Neural cell (in vitro differentiated cells): ENCODE data around the gene FKBP10. TPM values are rescaled to one million over a fixed set of nuclear protein-coding genes. Genes with fewer than 3 reads are reported as not detected.

Experiments
- H2AFZ ChIP-seq: fragments of 200-600, 300-800 bp; sonication (generic), shearing (Covaris generic); 2 replicates; pipeline ENCODE4 v1.6.0; 2014; ENCODE audit warnings: low read depth, mild to moderate bottlenecking, antibody characterized with exemption, low read length, moderate library complexity
- H3F3A ChIP-seq: fragments of 200-600 bp; shearing (Covaris generic); 2 replicates; pipeline ENCODE4 v1.6.1; 2016; ENCODE audit warnings: mild to moderate bottlenecking, moderate library complexity, mixed read lengths, antibody characterized with exemption, low read length; ENCODE audit not compliant: insufficient read depth, poor library complexity, severe bottlenecking
- H3K27ac ChIP-seq: fragments of 200-600, 300-800 bp; sonication (generic), shearing (Covaris generic); 2 replicates; pipeline ENCODE4 v1.5.1; 2014; ENCODE audit warnings: mild to moderate bottlenecking, low read length, moderate library complexity
- H3K27me3 ChIP-seq: fragments of 300-800, 200-600 bp; sonication (generic), shearing (Covaris generic); 2 replicates; pipeline ENCODE4 v1.6.0; 2014; ENCODE audit warnings: mild to moderate bottlenecking, low read depth, low read length, moderate library complexity; ENCODE audit not compliant: insufficient read depth
- H3K36me3 ChIP-seq: fragments of 300-800, 200-600 bp; sonication (generic), shearing (Covaris generic); 2 replicates; pipeline ENCODE4 v1.5.1; 2014; ENCODE audit warnings: mild to moderate bottlenecking, antibody characterized with exemption, low read length, moderate library complexity; ENCODE audit not compliant: insufficient read depth
- H3K4me2 ChIP-seq: fragments of 300-800, 200-600 bp; sonication (generic), shearing (Covaris generic); 2 replicates; pipeline ENCODE4 v1.6.0; 2014; ENCODE audit warnings: mild to moderate bottlenecking, low read length
- H3K4me3 ChIP-seq: fragments of 300-800, 200-600 bp; sonication (generic), shearing (Covaris generic); 2 replicates; pipeline ENCODE4 v1.5.1; 2014; ENCODE audit warnings: mild to moderate bottlenecking, low read length, moderate library complexity
- H3K79me2 ChIP-seq: fragments of 200-600 bp; shearing (Covaris generic); replicated peaks from 2 replicates; pipeline ENCODE4 v1.6.0; 2014; ENCODE audit warnings: mild to moderate bottlenecking, low read length, moderate library complexity; ENCODE audit not compliant: insufficient read depth
- H3K9ac ChIP-seq: fragments of 300-800, 200-600 bp; sonication (generic), shearing (Covaris generic); 2 replicates; pipeline ENCODE4 v1.6.1; 2016; ENCODE audit warnings: mild to moderate bottlenecking, low read length, mixed read lengths
- H3K9me2 ChIP-seq: fragments of 200-600 bp; shearing (Covaris generic); 2 replicates; pipeline ENCODE4 v1.6.1; 2016; ENCODE audit warnings: mild to moderate bottlenecking, low read length, mixed read lengths; ENCODE audit not compliant: insufficient read depth
- H3K9me3 ChIP-seq: fragments of 200-600, 300-800 bp; sonication (generic), shearing (Covaris generic); 2 replicates; pipeline ENCODE4 v1.6.1; 2016; ENCODE audit warnings: mild to moderate bottlenecking, mixed run types, low read length, moderate library complexity, mixed read lengths
- H4K20me1 ChIP-seq: fragments of 200-600 bp; shearing (Covaris generic); 2 replicates; pipeline ENCODE4 v1.6.1; 2016; ENCODE audit warnings: mild to moderate bottlenecking, mixed run types; ENCODE audit not compliant: insufficient read depth
- CTCF ChIP-seq: fragments of 450-650 bp; IDR thresholded peaks from 2 replicates; pipeline ENCODE4 v1.5.1; 2014; ENCODE audit warnings: antibody characterized with exemption, mild to moderate bottlenecking, moderate library complexity; ENCODE audit not compliant: poor library complexity, severe bottlenecking
- EP300 ChIP-seq: fragments of 450-650 bp; conservative IDR thresholded peaks from 2 replicates; pipeline ENCODE4 v1.6.1; 2014; ENCODE audit warnings: antibody characterized with exemption, mild to moderate bottlenecking, moderate library complexity; ENCODE audit not compliant: poor library complexity, severe bottlenecking
- EZH2 ChIP-seq: fragments of 200-600, 300-800 bp; shearing (Covaris generic), sonication (generic); IDR thresholded peaks from 2 replicates; pipeline ENCODE4 v1.6.1; 2014; ENCODE audit warnings: antibody characterized with exemption, low read length, borderline replicate concordance, mild to moderate bottlenecking; ENCODE audit not compliant: insufficient read depth, poor library complexity, severe bottlenecking
- MXI1 ChIP-seq: fragments of 450-650 bp; conservative IDR thresholded peaks from 2 replicates; pipeline ENCODE4 v1.6.1; 2014; ENCODE audit warnings: antibody characterized with exemption, mild to moderate bottlenecking; ENCODE audit not compliant: poor library complexity, severe bottlenecking
- POLR2AphosphoS5 ChIP-seq: IDR thresholded peaks from 2 replicates; pipeline ENCODE4 v1.6.1; 2012
- RAD21 ChIP-seq: fragments of 450-650 bp; conservative IDR thresholded peaks from 2 replicates; pipeline ENCODE4 v1.6.1; 2014; ENCODE audit warnings: antibody characterized with exemption, mild to moderate bottlenecking, moderate library complexity
- REST ChIP-seq: IDR thresholded peaks from 2 replicates; pipeline ENCODE4 v1.6.1; 2012; ENCODE audit warnings: borderline replicate concordance
- SMC3 ChIP-seq: fragments of 450-650 bp; conservative IDR thresholded peaks from 2 replicates; pipeline ENCODE4 v1.6.1; 2014; ENCODE audit warnings: antibody characterized with exemption, mild to moderate bottlenecking, moderate library complexity; ENCODE audit not compliant: poor library complexity
- TAF1 ChIP-seq: IDR thresholded peaks from 2 replicates; pipeline ENCODE4 v1.6.1; 2012; ENCODE audit warnings: low read depth
- polyA plus RNA-seq: library from polyadenylated mRNA; depleted of rRNA; stranded (reverse); fragments of >200 nt; gene quantifications from 2 replicates; pipeline ENCODE4 v1.2.3, GENCODE V29; 2014

The FKBP10 gene
- polyA plus RNA-seq, 1 donor from 2014 or later: 3.5 TPM

DNA sequence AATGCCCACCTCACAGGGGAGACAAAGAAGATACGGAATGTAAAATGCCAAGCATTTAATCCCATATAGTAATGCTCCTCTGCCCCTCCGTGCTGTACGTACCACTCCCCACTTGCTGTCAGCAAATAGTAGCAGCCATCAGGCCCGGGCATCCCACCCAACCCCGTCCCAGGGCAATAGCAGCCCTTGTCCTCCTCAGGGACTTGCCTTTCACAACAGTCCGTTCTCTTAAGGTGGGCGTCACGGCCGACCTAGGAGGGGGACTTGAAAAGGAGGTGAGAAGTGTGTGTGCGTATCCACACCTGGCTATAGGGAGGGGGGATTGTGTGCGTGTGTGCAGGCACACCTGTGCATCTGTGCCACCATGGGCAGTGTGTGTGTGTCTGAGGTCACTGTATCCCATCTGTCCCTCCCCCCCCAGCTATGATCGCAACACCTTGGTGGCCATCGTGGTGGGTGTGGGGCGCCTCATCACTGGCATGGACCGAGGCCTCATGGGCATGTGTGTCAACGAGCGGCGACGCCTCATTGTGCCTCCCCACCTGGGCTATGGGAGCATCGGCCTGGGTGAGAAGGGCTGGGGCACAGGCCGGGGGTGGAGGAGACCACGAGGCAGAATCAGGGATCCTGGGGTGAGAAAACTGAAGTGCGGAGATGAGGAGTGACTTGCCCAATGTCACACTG, 4.0 kb downstream of the FKBP10 start:
- Histone ChIP-seq H3K9me3 (no peaks in the 10 kb centered on the region), H3K9ac (no peak overlapping the region), H3K4me2 (no peak overlapping the region), H3K79me2 (peaks cover 3% of the 10 kb centered on the region), H3K36me3 (no peaks in the 10 kb centered on the region), H3K27me3 (no peaks in the 10 kb centered on the region), H3F3A (no peaks in the 10 kb centered on the region), H3K4me3 (no peak overlapping the region), H3K9me2 (no peaks in the 10 kb centered on the region), H2AFZ (no peak overlapping the region), H4K20me1 (no peaks in the 10 kb centered on the region), H3K27ac (no peak overlapping the region)
- TF ChIP-seq TAF1 (no peak), RAD21 (no peak), REST (no peak), POLR2AphosphoS5 (no peak), EP300 (no peak), MXI1 (no peak), SMC3 (no peak), CTCF (no peak), EZH2 (no peak)

DNA sequence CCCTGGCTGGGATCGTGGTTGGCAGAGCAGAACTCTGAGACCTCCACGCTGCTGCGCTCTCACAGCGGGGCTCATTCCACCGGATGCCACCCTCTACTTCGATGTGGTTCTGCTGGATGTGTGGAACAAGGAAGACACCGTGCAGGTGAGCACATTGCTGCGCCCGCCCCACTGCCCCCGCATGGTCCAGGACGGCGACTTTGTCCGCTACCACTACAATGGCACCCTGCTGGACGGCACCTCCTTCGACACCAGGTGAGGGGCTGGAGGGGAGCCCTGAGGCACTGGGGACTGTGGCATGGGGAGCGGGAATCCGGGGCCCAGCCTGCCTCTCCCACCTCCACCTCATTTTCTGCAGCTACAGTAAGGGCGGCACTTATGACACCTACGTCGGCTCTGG, 5.2 kb downstream of the FKBP10 start:
- no peak overlapping the region for H3K4me3 ChIP-seq
- H3K4me2 ChIP-seq: no peak overlapping the region
- no peaks in the 10 kb centered on the region for H3K9me3 ChIP-seq
- H4K20me1 ChIP-seq: no peaks in the 10 kb centered on the region
- no peaks in the 10 kb centered on the region for H3F3A ChIP-seq
- no peak overlapping the region for H3K27ac ChIP-seq
- H3K9ac ChIP-seq: no peak overlapping the region
- H3K79me2 ChIP-seq: peaks cover 3% of the 10 kb centered on the region
- TF ChIP-seq MXI1: no peak
- no peak for TF ChIP-seq SMC3
- no peak for TF ChIP-seq TAF1
- no peak for TF ChIP-seq EP300
- no peak for TF ChIP-seq RAD21
- H3K36me3 ChIP-seq: no peaks in the 10 kb centered on the region
- no peaks in the 10 kb centered on the region for H3K27me3 ChIP-seq
- H2AFZ ChIP-seq: no peak overlapping the region
- H3K9me2 ChIP-seq: no peaks in the 10 kb centered on the region
